Stimulated activated CD8-positive, alpha-beta memory T cell treated with anti-CD3 and anti-CD28 coated beads, Interleukin-7, amount 100 ng/mL, for 24 hours (primary cell): ENCODE data around the gene MAGI1.

Experiments
- DNase-seq: peaks from one replicate; pipeline ENCODE4 v3.0.0-alpha.2; 2020; ENCODE audit warnings: low read depth

Gene MAGI1

GRCh38 chr3:66012711-66013110 lies 26.0 kb downstream of the MAGI1 start:
- no peak for DNase-seq

GRCh38 chr3:66010739-66011655 lies 27.7 kb downstream of the MAGI1 start:
- DNase-seq = no peak

GRCh38 chr3:66010348-66010738 lies 28.4 kb downstream of the MAGI1 start:
- DNase-seq = no peak

- DNase-seq = no peak
Measured at GRCh38 chr3:66004244-66004643, 34.5 kb downstream of the MAGI1 start.

- DNase-seq = no peak
Measured at GRCh38 chr3:66001626-66002025, 37.1 kb downstream of the MAGI1 start.

GRCh38 chr3:66000506-66000905 lies 38.2 kb downstream of the MAGI1 start:
- no peak for DNase-seq

- no peak for DNase-seq
Measured at GRCh38 chr3:65999606-66000005, 39.1 kb downstream of the MAGI1 start.

- no peak for DNase-seq
Measured at GRCh38 chr3:65996589-65996988, 42.1 kb downstream of the MAGI1 start.

GRCh38 chr3:65995515-65995914 lies 43.2 kb downstream of the MAGI1 start:
- no peak for DNase-seq

GRCh38 chr3:65995030-65995429 lies 43.7 kb downstream of the MAGI1 start:
- DNase-seq = no peak

- no peak for DNase-seq
Measured at GRCh38 chr3:65993134-65993900, 45.4 kb downstream of the MAGI1 start.

GRCh38 chr3:65992106-65992505 lies 46.6 kb downstream of the MAGI1 start:
- DNase-seq = no peak

- no peak for DNase-seq
Measured at GRCh38 chr3:65988411-65989180, 50.1 kb downstream of the MAGI1 start.

- no peak for DNase-seq
Measured at GRCh38 chr3:65986285-65986684, 52.4 kb downstream of the MAGI1 start.

- DNase-seq = no peak
Measured at GRCh38 chr3:65984975-65985374, 53.7 kb downstream of the MAGI1 start.

- DNase-seq = no peak
Measured at GRCh38 chr3:65983100-65983499, 55.6 kb downstream of the MAGI1 start.

- no peak for DNase-seq
Measured at GRCh38 chr3:65979731-65980130, 59.0 kb downstream of the MAGI1 start.

GRCh38 chr3:65979162-65979561 lies 59.6 kb downstream of the MAGI1 start:
- DNase-seq = no peak

GRCh38 chr3:65978116-65978515 lies 60.6 kb downstream of the MAGI1 start:
- no peak for DNase-seq

GRCh38 chr3:65975032-65975431 lies 63.7 kb downstream of the MAGI1 start:
- DNase-seq = no peak

GRCh38 chr3:65974509-65974908 lies 64.2 kb downstream of the MAGI1 start:
- DNase-seq = no peak

- DNase-seq = no peak
Measured at GRCh38 chr3:65972765-65973164, 66.0 kb downstream of the MAGI1 start.
